ENCODE data around the gene ESR1. TPM values are rescaled to one million over a fixed set of nuclear protein-coding genes. Genes with fewer than 3 reads are reported as not detected.

Gene ESR1
- total and polyA plus RNA-seq, 4 donors, result 0.05 to 16.1 (median 6.3) TPM

- H3K4me3 ChIP-seq (ENCODE audit: low read depth in 1 of 3, low read length in 3 of 3), result no peak overlapping the region
- no peaks in the 10 kb centered on the region for H3K9me3 ChIP-seq (ENCODE audit: control insufficient read depth in 4 of 4, low read length in 3 of 4)
- H3K4me1 ChIP-seq (ENCODE audit: control insufficient read depth in 4 of 4, insufficient read depth in 4 of 4, low read length in 3 of 4), result no peaks in the 10 kb centered on the region
- 81% methylated on average over 1 of the region's 1 CpG for WGBS
- no peak overlapping the region for H3K27ac ChIP-seq (ENCODE audit: low read depth in 1 of 2, low read length in 2 of 2)
- no peaks in the 10 kb centered on the region for H3K27me3 ChIP-seq (ENCODE audit: control insufficient read depth in 4 of 4, insufficient read depth in 4 of 4, low read length in 3 of 4)
- no peak for DNase-seq (ENCODE audit: low spot score)
- no peak for TF ChIP-seq HNF4A (conservative IDR thresholded peaks at IDR 0.05)
- no peak for TF ChIP-seq YY1 (IDR thresholded peaks at IDR 0.05)
- TF ChIP-seq TAF1 (conservative IDR thresholded peaks at IDR 0.05), result no peak
- no peak for TF ChIP-seq RAD21 (IDR thresholded peaks at IDR 0.05)
- TF ChIP-seq NR2F2 (IDR thresholded peaks at IDR 0.05), result no peak
- TF ChIP-seq HNF4G (IDR thresholded peaks at IDR 0.05), result no peak
- TF ChIP-seq ATF3 (IDR thresholded peaks at IDR 0.05), result no peak
- no peak for TF ChIP-seq REST (IDR thresholded peaks at IDR 0.05)
- H3K9ac ChIP-seq (ENCODE audit: low read depth in 1 of 2, low read length in 2 of 2), result no peak overlapping the region
- H3K36me3 ChIP-seq (ENCODE audit: control insufficient read depth in 4 of 4, insufficient read depth in 3 of 4, low read depth in 1 of 4, low read length in 3 of 4), result peaks cover 0 to 8% (median 2%) of the 10 kb centered on the region in 4 donors
These were observed 191.3 kb downstream of the ESR1 start for GRCh38 chr6:151998784-151999183.

- H3K4me1 ChIP-seq (ENCODE audit: control insufficient read depth in 4 of 4, insufficient read depth in 4 of 4, low read length in 3 of 4), result no peaks in the 10 kb centered on the region
- peaks cover 0 to 8% (median 2%) of the 10 kb centered on the region in 4 donors for H3K36me3 ChIP-seq (ENCODE audit: control insufficient read depth in 4 of 4, insufficient read depth in 3 of 4, low read depth in 1 of 4, low read length in 3 of 4)
- H3K27me3 ChIP-seq (ENCODE audit: control insufficient read depth in 4 of 4, insufficient read depth in 4 of 4, low read length in 3 of 4), result no peaks in the 10 kb centered on the region
- no peaks in the 10 kb centered on the region for H3K9me3 ChIP-seq (ENCODE audit: control insufficient read depth in 4 of 4, low read length in 3 of 4)
- 94% methylated on average over 1 of the region's 1 CpG for WGBS
- DNase-seq (ENCODE audit: low spot score), result no peak
- no peak overlapping the region for H3K9ac ChIP-seq (ENCODE audit: low read depth in 1 of 2, low read length in 2 of 2)
- H3K27ac ChIP-seq (ENCODE audit: low read depth in 1 of 2, low read length in 2 of 2), result no peak overlapping the region
- TF ChIP-seq JUND (IDR thresholded peaks at IDR 0.05), result no peak
- no peak for TF ChIP-seq SP1 (IDR thresholded peaks at IDR 0.05)
- no peak for TF ChIP-seq REST (IDR thresholded peaks at IDR 0.05)
- no peak overlapping the region for H3K4me3 ChIP-seq (ENCODE audit: low read depth in 1 of 3, low read length in 3 of 3)
These were observed 191.7 kb downstream of the ESR1 start for GRCh38 chr6:151999194-151999593.

- no peak overlapping the region for H3K9ac ChIP-seq (ENCODE audit: low read depth in 1 of 2, low read length in 2 of 2)
- H3K36me3 ChIP-seq (ENCODE audit: control insufficient read depth in 4 of 4, insufficient read depth in 3 of 4, low read depth in 1 of 4, low read length in 3 of 4), result no peaks in the 10 kb centered on the region
- H3K4me3 ChIP-seq (ENCODE audit: low read depth in 1 of 3, low read length in 3 of 3), result no peak overlapping the region
- DNase-seq (ENCODE audit: low spot score), result no peak
- H3K27me3 ChIP-seq (ENCODE audit: control insufficient read depth in 4 of 4, insufficient read depth in 4 of 4, low read length in 3 of 4), result no peaks in the 10 kb centered on the region
- H3K9me3 ChIP-seq (ENCODE audit: control insufficient read depth in 4 of 4, low read length in 3 of 4), result no peaks in the 10 kb centered on the region
- H3K4me1 ChIP-seq (ENCODE audit: control insufficient read depth in 4 of 4, insufficient read depth in 4 of 4, low read length in 3 of 4), result no peaks in the 10 kb centered on the region
- no peak overlapping the region for H3K27ac ChIP-seq (ENCODE audit: low read depth in 1 of 2, low read length in 2 of 2)
- TF ChIP-seq NR2F2 (IDR thresholded peaks at IDR 0.05) (no peak), ZBTB33 (IDR thresholded peaks at IDR 0.05) (no peak), SP1 (IDR thresholded peaks at IDR 0.05) (no peak), JUND (IDR thresholded peaks at IDR 0.05) (no peak), RXRA (IDR thresholded peaks at IDR 0.05) (no peak), CTCF (IDR thresholded peaks at IDR 0.05; ENCODE audit: low read depth, low read length, missing input control) (no peak), ATF3 (IDR thresholded peaks at IDR 0.05) (no peak), RAD21 (IDR thresholded peaks at IDR 0.05) (no peak), EGR1 (IDR thresholded peaks at IDR 0.05; ENCODE audit: low read depth in 2 of 2) (no peak)
These were observed 193.9 kb downstream of the ESR1 start for GRCh38 chr6:152001408-152001807.
